HG03139 (cell line): Measurements from ENCODE around the gene TAF1B.
A peak's percentile ranks its signal among the peaks of the same experiment; 100 is the strongest.
"Not testable (repeated sequence)": the region's sequence is repeated elsewhere in the genome, so short reads cannot be mapped to it uniquely, and the experiment has no call there.

Source experiments
- ATAC-seq: cut with Tn5 transposase; IDR thresholded peaks from one replicate; pipeline ENCODE4 v1.9.1; 2021; ENCODE audit not compliant: unreplicated experiment

Gene TAF1B

DNA sequence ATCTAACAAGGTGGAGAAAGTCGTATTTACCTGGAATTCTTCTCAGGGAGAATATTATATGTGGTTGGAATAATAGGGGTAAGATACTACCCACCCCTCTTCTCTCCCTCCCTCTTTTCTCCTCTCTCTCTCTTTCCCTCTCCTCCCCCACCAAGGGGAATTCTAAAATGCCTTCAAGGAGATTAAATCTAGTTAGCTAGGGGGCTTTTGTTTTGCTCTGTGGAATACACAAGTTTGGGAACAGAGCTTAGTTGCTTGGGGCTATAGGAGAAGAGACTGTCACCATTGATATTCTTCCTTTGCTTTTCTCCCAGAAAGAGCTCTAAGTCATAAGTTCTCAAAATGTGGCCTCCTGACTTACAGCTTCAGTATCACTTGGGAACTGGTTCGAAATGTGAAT lies 34.5 kb downstream of the TAF1B start:
- ATAC-seq: no peak

GRCh38 chr2:9879455-9880194 lies 36.4 kb downstream of the TAF1B start:
- no peak for ATAC-seq

DNA sequence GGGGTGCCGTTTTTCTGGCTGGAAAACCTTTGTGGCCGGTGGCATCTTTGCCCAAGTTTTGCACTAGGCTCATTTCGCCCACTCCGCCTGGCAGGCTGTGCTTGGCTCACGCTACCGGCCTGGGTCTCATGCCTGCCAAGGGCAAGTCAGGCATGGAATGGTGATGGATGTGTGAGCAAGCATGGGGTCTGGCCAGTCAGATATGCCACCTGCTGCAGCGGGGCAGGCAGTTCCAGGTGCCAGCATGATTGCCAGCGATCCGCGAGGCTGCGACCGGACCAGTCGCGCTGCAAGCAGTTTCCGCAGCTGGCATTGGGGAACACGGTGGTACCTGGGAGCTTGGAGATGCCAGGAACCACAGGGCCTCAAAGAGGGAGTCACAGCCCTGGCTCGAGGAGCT lies 40.6 kb downstream of the TAF1B start:
- no peak for ATAC-seq

GRCh38 chr2:9884436-9884835 lies 41.2 kb downstream of the TAF1B start:
- no peak for ATAC-seq

DNA sequence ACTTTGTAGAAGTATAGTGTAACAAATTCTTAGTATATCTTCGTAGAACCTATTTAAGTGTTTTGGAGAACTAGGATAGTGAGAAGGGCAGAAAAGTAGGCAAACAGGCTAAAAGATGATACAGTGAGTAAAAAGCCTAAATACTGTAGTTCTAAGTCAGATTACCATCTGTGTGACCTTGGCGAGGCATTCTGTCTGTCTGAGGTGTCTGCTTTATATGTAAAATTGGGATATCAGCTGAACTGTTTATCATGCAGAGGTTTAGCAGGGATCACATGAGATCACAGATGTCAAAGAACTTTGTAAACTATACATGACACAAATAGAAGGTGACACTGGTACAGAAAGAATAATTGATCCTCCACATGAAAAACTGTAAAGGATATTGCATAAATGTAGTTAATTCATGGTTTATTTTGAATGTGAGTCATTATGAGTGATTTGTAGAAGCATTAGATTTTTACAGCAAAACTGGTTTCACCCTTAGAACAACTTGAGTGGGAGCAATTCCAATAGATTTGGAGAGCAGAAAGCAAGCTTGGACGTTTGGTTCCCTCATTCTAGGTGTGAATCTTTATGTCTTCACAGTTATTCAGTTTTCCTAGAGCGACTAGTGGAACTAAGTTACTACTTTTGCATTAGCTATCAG lies 41.9 kb downstream of the TAF1B start:
- ATAC-seq: no peak

DNA sequence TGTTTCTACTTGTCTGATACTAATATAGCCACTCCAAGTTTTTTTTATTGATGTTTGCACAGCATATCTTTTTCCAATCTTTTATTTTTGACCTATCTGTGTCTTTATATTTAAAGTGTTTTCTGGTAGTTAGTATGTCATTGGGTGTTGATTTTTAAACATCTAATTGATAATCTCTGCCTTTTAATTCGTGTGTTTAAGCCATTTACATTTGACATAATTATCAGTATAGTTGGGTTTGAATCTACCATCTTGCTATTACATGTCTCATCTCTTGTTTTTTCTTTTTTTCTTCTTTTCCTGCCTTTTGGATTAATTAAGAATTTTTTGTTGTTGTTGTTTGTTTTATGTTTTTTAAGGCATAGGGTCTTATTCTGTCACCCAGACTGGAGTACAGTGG lies 44.2 kb downstream of the TAF1B start:
- ATAC-seq: no peak

DNA sequence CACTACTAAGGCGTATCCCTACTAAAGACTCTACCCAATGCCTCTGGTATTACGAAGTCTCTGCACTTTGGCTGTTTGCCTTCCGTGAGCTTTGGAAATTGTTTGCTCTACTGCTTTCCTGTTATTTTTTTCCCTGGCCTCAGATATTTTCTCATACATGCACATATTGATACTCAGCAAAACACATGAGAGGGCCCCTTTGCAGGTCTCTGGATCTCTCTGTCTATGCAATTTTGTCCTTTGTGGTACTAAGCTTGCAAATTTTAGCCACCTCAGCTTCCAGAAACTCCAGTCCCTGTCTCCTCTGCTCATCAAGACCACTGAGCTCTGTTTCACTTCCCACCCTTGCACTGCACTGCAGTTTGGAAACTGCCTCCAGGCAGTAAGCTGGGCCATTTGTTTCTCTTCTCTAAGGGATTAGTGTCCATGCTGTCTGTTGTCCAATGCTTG lies 46.6 kb downstream of the TAF1B start:
- ATAC-seq: no peak

DNA sequence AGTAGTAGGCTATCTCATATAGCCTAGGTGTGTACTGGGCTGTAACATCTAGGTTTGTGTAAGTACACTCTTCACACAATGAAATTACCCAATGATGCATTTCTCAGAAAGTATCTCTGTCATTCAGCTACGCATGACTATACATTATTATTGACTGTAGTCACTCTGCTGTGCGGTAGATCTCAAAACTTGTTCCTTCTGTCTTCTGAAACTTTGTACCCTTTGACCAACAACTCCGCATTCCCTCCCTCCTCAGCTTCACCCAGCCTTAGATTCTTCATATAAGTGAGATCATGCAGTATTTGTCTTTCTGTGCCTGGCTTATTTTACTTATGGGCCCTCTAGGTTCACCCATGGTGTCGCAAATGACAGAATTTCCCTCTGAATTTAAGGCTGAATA lies 49.0 kb downstream of the TAF1B start:
- no peak for ATAC-seq

GRCh38 chr2:9895669-9896590 lies 52.7 kb downstream of the TAF1B start:
- no peak for ATAC-seq

- ATAC-seq: no peak
Observed at GRCh38 chr2:9897331-9897737, 54.1 kb downstream of the TAF1B start.

- no peak for ATAC-seq
Observed at GRCh38 chr2:9897846-9898245, 54.6 kb downstream of the TAF1B start.

- ATAC-seq: no peak
Observed at GRCh38 chr2:9905413-9905812, 62.1 kb downstream of the TAF1B start.

DNA sequence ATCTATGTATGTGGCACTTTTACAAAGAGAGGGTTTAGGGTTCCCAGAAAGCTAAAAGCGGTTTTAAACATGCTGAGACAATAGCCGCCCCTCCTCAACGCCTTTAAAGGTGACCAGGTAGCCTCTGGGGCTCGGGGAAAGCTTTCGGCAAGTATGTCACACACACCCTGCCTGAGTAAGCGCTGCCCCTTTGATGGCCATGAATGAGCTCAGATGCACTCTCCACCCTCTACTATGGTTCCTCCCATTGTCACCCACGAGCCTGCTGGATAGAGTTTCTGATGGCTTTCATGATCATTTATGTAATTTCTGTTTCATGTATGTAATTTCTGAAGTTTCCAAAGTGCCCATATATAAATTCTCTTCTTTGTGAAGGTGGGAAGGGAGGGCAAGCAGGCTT lies 64.1 kb downstream of the TAF1B start:
- ATAC-seq: no peak

DNA sequence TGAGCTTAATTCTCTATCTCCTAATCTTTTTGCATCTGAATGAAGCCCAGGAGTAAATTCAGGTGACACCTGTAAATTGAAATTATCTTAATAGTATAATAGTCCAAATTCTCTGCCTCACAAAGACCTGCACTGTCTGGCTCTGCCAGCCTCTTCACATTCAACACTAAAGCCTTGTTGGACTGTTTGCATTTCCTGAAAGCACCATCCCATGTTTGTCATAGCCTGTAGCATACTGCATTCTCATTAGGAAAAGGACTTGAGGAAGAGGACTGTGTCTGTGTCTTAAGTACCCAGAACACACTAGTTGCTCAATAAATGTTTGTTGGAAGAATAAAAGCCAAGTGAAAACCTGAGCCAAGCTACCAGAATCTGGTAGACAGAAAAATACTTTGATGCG lies 65.4 kb downstream of the TAF1B start:
- no peak for ATAC-seq

DNA sequence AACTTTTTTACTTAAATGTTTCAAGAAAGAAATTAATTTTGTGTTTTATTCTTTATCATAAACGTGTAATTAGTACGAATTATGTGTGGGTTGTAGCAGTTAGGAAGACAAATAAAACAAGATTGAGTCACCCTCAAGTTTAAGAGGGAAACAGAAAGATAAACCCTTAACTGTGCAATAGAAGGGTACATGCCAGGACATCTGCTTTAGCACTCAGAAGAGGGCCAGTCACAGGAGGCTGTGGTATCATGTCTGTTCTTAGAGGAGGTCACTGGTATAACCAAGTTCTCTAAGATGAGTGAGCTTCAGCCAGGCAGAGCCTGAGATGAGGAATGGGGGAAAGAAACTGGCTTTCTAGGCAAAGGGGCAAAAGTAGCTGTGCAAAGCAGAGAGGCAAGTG lies 65.8 kb downstream of the TAF1B start:
- ATAC-seq: no peak

DNA sequence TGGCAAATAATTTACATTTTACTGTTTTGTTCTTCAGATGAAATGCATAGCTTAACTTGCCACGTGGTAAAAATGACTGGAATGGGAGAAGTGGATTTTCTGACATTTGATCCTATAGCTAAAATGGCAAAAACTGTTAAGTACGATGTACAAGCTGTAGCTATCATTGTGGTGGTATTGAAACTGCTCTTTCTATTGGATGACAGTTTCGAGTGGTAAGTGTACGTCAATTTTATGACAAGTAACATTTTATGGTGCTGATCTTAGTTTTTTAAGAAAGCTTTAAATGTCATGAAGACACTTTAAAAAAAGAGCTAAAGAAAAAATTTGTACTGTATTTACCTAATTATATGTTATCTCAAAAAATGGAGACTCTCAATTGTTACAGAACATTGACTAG lies 67.4 kb downstream of the TAF1B start:
- no peak for ATAC-seq

DNA sequence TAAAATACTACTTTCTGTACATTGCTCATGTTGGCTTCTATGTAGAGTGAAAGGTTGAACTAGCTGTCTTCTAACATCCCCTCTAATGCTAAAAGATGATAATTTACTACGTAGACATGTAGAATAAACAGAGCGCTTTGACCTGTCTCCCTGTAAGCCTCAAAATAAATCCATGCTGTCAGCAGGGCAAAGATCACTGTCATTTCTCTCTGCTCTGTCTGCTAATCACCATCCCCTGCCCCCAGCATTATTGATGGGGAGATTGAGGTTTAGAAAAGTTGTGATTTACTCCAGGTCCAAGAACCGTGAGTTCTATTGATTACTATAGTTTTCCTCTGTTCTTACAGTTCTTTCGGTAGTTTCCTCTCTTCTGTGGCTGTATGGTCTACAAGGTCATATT lies 69.2 kb downstream of the TAF1B start:
- ATAC-seq: no peak

- peak; percentile 98 for ATAC-seq
Observed at GRCh38 chr2:9914384-9915065, 71.3 kb downstream of the TAF1B start.

- no peak for ATAC-seq
Observed at GRCh38 chr2:9918275-9918674, 75.0 kb downstream of the TAF1B start.

- ATAC-seq: no peak
Observed at GRCh38 chr2:9919512-9919911, 76.2 kb downstream of the TAF1B start.

- ATAC-seq: not testable (repeated sequence)
Observed at GRCh38 chr2:9927020-9927419, 83.7 kb downstream of the TAF1B start.
